ENCODE measurements around the gene SAA1. TPM values are rescaled to one million over a fixed set of nuclear protein-coding genes. Genes with fewer than 3 reads are reported as not detected.

The SAA1 gene
- total and polyA plus RNA-seq, 2 experiments from 2014 or later, result not detected

DNA sequence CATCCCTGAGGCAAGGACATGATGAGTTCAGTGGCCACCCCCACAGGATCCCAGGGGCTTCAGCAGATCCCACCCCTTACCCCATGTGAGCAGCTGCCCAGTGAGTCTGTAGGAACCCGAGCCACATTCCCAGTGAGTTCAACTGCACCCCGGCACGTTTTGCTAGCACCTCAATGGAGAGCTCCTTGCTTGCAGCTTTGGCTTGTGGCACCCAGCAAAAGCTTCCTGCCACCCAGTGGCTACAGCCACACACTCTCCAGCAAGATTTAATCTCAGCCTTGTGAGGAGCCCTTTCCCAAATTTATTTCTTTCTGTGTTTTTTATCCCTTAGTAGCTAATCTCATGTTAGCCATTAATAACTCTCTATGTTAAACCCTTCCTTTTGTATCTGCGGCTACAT lies 4.0 kb downstream of the SAA1 start:
- no peak overlapping the region for H3K4me2 ChIP-seq (ENCODE audit: unreplicated experiment)
- no peak for DNase-seq
- no peaks in the 10 kb centered on the region for H3F3A ChIP-seq (ENCODE audit: insufficient read depth)
- no peaks in the 10 kb centered on the region for H3K9me3 ChIP-seq (ENCODE audit: low read depth)
- no peak overlapping the region for H2AFZ ChIP-seq
- H3K27me3 ChIP-seq (replicated peaks; ENCODE audit: insufficient read depth), result no peaks in the 10 kb centered on the region; the same call in 1 of the 2 replicates
- H3K4me1 ChIP-seq (ENCODE audit: insufficient read depth), result no peaks in the 10 kb centered on the region
- WGBS, 2 experiments (ENCODE audit: low coverage in 1 of 2, low lambda C conversion rate in 2 of 2, missing lambda C conversion rate in 2 of 2), result 56 to 70% methylated on average over 4 of the region's 4 CpGs
- no peak overlapping the region for H3K27ac ChIP-seq
- in situ Hi-C loops (cut with MboI), result no loop called here
- H4K20me1 ChIP-seq (ENCODE audit: insufficient read depth), result no peaks in the 10 kb centered on the region
- H3K36me3 ChIP-seq (ENCODE audit: low read depth), result no peaks in the 10 kb centered on the region
- H3K9ac ChIP-seq, result no peak overlapping the region
- TF ChIP-seq EZH2 (IDR thresholded peaks at IDR 0.05; ENCODE audit: insufficient read depth, poor library complexity, severe bottlenecking) (no peak), EZH2phosphoT487 (IDR thresholded peaks at IDR 0.05; ENCODE audit: insufficient read depth, low read depth) (no peak)
- no peaks in the 10 kb centered on the region for H3K79me2 ChIP-seq (ENCODE audit: insufficient read depth)
- H3K9me2 ChIP-seq (ENCODE audit: insufficient read depth), result no peaks in the 10 kb centered on the region
- H3K4me3 ChIP-seq, result no peak overlapping the region

- WGBS, 2 experiments (ENCODE audit: low coverage in 1 of 2, low lambda C conversion rate in 2 of 2, missing lambda C conversion rate in 2 of 2), result 90 to 93% methylated on average over 4 of the region's 4 CpGs
- Histone ChIP-seq H3K4me1 (ENCODE audit: insufficient read depth) (no peaks in the 10 kb centered on the region), H3K9me2 (ENCODE audit: insufficient read depth) (no peaks in the 10 kb centered on the region), H3K9ac (no peak overlapping the region), H3K27ac (no peak overlapping the region), H3K4me3 (no peak overlapping the region), H3F3A (ENCODE audit: insufficient read depth) (no peaks in the 10 kb centered on the region), H3K27me3 (replicated peaks; ENCODE audit: insufficient read depth) (no peaks in the 10 kb centered on the region), H3K79me2 (ENCODE audit: insufficient read depth) (no peaks in the 10 kb centered on the region), H2AFZ (no peak overlapping the region), H3K36me3 (ENCODE audit: low read depth) (no peaks in the 10 kb centered on the region), H4K20me1 (ENCODE audit: insufficient read depth) (no peaks in the 10 kb centered on the region), H3K9me3 (ENCODE audit: low read depth) (no peaks in the 10 kb centered on the region), H3K4me2 (ENCODE audit: unreplicated experiment) (no peak overlapping the region)
- in situ Hi-C loops (cut with MboI), result no loop called here
- no peak for TF ChIP-seq EZH2phosphoT487 (IDR thresholded peaks at IDR 0.05; ENCODE audit: insufficient read depth, low read depth)
- no peak for TF ChIP-seq EZH2 (IDR thresholded peaks at IDR 0.05; ENCODE audit: insufficient read depth, poor library complexity, severe bottlenecking)
- no peak for DNase-seq
Measured at GRCh38 chr11:18271206-18271605, 5.1 kb downstream of the SAA1 start.

DNA sequence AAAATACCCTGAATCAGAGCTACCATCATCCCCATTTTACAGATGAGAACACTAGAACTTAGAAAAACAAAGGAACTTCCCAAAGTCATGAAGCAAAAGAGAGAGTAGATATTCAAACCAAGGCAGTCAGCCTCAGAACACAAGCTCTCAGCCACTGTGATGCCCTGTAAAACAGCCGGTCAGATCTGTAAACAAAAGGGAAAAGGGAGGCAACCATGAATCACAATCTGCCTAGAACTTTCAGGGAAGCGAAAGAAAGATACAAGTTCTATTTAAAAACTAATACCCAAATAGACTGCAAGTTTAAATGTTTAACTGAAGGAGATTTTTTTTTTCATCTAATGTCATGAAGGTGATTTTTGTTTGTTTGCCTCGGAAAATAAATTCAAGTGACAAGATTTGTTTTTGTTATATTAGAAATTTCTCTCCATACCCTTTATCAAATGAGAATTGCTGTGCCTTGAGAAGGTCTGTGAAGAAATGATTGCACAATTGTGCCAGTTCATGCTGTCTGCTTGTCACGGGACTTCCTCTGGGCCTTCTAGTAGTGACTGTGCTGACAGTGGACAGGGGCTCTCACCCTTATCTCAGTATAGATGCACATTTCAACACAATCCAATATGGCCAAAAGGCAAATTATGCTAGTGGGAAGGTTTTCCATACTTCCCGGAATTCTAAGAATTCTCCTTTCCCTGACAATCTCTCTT lies 11.7 kb downstream of the SAA1 start:
- Histone ChIP-seq H3K4me1 (ENCODE audit: insufficient read depth) (no peaks in the 10 kb centered on the region), H3F3A (ENCODE audit: insufficient read depth) (no peaks in the 10 kb centered on the region), H3K4me3 (no peak overlapping the region), H3K36me3 (ENCODE audit: low read depth) (peaks cover 28% of the 10 kb centered on the region; the same call in 1 of the 2 replicates), H4K20me1 (ENCODE audit: insufficient read depth) (no peaks in the 10 kb centered on the region), H3K9ac (no peak overlapping the region), H3K9me3 (ENCODE audit: low read depth) (no peaks in the 10 kb centered on the region), H3K4me2 (ENCODE audit: unreplicated experiment) (no peak overlapping the region), H3K27ac (no peak overlapping the region), H3K27me3 (replicated peaks; ENCODE audit: insufficient read depth) (no peaks in the 10 kb centered on the region), H2AFZ (no peak overlapping the region), H3K79me2 (ENCODE audit: insufficient read depth) (no peaks in the 10 kb centered on the region), H3K9me2 (ENCODE audit: insufficient read depth) (no peaks in the 10 kb centered on the region)
- WGBS, 2 experiments (ENCODE audit: low coverage in 1 of 2, low lambda C conversion rate in 2 of 2, missing lambda C conversion rate in 2 of 2), result 88 to 92% methylated on average over 5 of the region's 5 CpGs
- in situ Hi-C loops (cut with MboI), result no loop called here
- TF ChIP-seq EZH2 (IDR thresholded peaks at IDR 0.05; ENCODE audit: insufficient read depth, poor library complexity, severe bottlenecking) (no peak), EZH2phosphoT487 (IDR thresholded peaks at IDR 0.05; ENCODE audit: insufficient read depth, low read depth) (no peak)
- no peak for DNase-seq

- H3K9me2 ChIP-seq (ENCODE audit: insufficient read depth), result no peaks in the 10 kb centered on the region
- H3K9me3 ChIP-seq (ENCODE audit: low read depth), result no peaks in the 10 kb centered on the region
- peaks cover 48% of the 10 kb centered on the region; the same call in 1 of the 2 replicates for H3K36me3 ChIP-seq (ENCODE audit: low read depth)
- no peak overlapping the region for H3K9ac ChIP-seq
- no peaks in the 10 kb centered on the region for H3K79me2 ChIP-seq (ENCODE audit: insufficient read depth)
- in situ Hi-C loops (cut with MboI), result no loop called here
- H3K4me3 ChIP-seq, result no peak overlapping the region
- TF ChIP-seq EZH2phosphoT487 (IDR thresholded peaks at IDR 0.05; ENCODE audit: insufficient read depth, low read depth) (no peak), EZH2 (IDR thresholded peaks at IDR 0.05; ENCODE audit: insufficient read depth, poor library complexity, severe bottlenecking) (no peak)
- WGBS, 2 experiments (ENCODE audit: low coverage in 1 of 2, low lambda C conversion rate in 2 of 2, missing lambda C conversion rate in 2 of 2), result 75 to 79% methylated on average over 4 of the region's 4 CpGs
- H3K4me2 ChIP-seq (ENCODE audit: unreplicated experiment), result no peak overlapping the region
- no peak overlapping the region for H2AFZ ChIP-seq
- no peak overlapping the region for H3K27ac ChIP-seq
- H4K20me1 ChIP-seq (ENCODE audit: insufficient read depth), result no peaks in the 10 kb centered on the region
- H3K27me3 ChIP-seq (replicated peaks; ENCODE audit: insufficient read depth), result no peaks in the 10 kb centered on the region
- DNase-seq, result no peak
- no peaks in the 10 kb centered on the region for H3K4me1 ChIP-seq (ENCODE audit: insufficient read depth)
- no peaks in the 10 kb centered on the region for H3F3A ChIP-seq (ENCODE audit: insufficient read depth)
Measured at GRCh38 chr11:18280438-18281045, 14.5 kb downstream of the SAA1 start.

Data from GM23248 (cell line).